ENCODE results near the gene COMMD9.

Gene COMMD9

GRCh38 chr11:36257351-36257750 lies 31.9 kb downstream of the COMMD9 start:
- DNase-seq (ENCODE audit: low read depth in 2 of 2): no peak

DNA sequence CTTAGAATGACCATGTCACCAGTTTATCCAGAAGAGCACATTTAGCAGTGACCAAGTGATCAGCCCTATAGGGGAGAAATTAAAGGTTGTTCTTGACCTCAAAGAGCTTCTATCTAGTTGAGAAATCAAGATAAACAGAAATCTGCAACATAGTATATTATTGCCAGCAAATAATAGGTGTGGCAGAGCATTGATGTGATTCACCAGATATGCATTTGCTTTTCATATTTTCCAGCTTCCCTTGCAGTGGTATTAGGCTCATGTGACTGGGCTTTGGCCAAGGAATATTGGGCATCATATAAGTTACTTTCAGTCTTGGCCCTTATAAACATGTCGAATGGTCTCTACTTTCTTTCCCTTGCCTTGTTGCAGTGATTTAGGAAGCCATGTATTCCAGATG lies 34.5 kb downstream of the COMMD9 start:
- no peak for DNase-seq (ENCODE audit: low read depth in 2 of 2)

GRCh38 chr11:36253238-36253637 lies 36.0 kb downstream of the COMMD9 start:
- DNase-seq (ENCODE audit: low read depth in 2 of 2): no peak

DNA sequence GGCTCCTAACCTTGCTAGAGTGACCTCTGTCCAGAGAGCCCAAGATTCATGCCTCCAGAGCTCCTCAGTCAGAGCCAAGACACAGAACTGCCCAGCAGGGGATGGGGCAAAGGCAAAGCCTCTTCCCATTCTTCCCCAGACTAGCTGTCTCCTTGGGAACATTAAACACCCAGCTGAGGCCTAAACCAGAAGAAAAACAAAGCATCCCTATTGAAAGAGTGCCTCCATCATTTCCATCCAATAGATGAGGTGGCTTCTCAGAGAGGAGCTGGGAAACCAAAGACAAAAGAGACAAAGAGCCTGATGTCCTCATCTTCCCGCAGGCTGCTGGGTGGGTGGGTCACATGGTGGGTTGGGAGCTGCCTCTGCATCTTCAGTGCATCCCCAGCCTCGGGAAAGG lies 37.4 kb downstream of the COMMD9 start:
- no peak for DNase-seq (ENCODE audit: low read depth in 2 of 2)

DNA sequence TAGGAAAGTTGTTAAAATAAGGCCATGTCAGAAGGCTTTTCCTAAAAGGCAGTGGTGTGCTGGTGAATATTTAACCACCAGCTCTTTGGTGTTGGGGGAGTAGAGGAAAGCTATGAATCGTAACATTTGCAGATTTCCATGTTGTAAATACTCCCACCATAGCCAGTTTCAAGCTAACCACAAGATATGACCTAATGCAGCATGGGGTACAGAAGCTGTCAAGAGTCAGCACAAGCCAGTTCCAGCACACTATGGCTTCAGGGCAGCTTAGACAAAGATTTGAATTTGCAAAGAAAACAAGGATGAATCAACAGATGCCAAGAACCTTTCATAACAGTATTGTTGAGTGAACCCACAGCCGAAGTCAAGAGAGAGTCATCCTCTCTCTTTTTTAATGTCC lies 40.0 kb downstream of the COMMD9 start:
- DNase-seq (ENCODE audit: low read depth in 2 of 2): no peak

DNA sequence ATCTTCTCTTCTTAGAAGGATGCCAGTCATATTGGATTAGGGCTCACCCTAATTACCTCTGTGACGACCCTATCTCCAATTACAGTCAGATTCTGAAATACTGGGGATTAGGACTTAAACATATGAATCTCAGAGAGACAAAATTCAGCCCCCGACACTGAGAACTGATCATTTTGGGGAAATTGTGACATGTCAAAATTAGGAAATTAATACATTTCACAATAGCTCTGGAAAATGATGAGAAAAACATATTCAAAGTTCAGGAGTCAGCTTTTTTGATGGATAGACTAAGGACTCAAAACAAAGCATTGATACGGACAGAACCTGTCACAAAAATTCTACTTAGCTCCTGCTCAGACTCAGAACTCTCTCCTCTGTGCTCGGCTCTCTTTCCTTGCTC lies 40.8 kb downstream of the COMMD9 start:
- no peak for DNase-seq (ENCODE audit: low read depth in 2 of 2)

DNA sequence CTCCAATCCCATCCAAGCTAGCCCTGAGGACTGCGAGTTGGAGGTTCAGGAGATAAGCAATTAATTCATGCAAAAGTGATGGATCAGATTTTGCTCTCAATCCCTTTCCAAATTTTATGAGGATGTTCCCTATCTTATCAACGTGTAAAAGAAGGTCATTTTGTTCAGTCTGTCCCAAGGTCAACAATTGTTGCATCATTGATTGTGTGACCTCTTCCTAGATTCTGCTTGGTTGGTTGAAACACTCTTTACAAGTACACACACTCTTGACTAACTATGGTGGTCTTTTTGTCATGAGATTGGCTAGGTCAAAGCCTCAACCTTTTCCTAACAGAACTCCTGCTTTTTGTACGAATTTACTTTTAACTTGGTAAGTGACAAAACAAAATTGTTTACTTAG lies 41.7 kb downstream of the COMMD9 start:
- no peak for DNase-seq (ENCODE audit: low read depth in 2 of 2)

GRCh38 chr11:36243641-36244040 lies 45.6 kb downstream of the COMMD9 start:
- no peak for DNase-seq (ENCODE audit: low read depth in 2 of 2)

DNA sequence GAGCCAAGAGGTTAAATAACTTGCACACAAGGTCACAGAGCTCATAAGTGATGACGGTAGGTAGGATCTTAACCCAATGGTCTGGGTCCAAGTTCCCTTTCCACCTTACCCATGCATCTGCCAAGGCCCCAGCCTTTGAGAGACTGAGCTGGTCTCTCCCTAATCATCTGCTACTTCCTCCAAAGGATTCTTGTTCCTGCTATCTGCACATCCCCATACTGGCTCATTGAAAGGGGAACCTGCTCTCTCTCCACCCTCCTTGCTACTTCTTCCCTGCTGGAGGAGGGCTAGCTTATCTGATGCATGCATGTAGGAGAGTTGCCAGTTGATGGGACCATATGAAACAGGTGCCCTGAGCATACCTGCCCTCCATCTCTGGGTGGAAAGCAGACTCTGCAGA lies 47.7 kb downstream of the COMMD9 start:
- no peak for DNase-seq (ENCODE audit: low read depth in 2 of 2)

DNA sequence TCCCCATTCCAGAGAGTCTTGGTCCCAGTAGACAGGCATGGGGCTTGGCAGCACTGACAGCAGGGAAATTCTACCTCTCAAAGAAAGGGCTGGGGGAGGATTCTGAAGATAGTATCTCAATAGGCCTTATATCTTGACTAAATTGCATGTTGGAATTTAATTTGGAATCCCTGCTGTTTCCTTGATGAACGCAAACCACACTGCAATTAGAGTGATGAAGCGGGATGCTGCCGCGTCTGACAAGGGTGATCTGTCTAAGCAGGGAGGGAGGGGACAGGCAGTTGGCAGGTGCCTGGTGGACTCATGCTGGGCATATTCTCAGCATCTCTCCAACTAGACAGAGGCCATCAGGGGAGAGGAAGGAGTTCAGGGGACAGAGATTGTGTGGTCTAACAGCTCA lies 48.4 kb downstream of the COMMD9 start:
- DNase-seq (ENCODE audit: low read depth in 2 of 2): no peak

GRCh38 chr11:36240173-36240572 lies 49.1 kb downstream of the COMMD9 start:
- no peak for DNase-seq (ENCODE audit: low read depth in 2 of 2)

DNA sequence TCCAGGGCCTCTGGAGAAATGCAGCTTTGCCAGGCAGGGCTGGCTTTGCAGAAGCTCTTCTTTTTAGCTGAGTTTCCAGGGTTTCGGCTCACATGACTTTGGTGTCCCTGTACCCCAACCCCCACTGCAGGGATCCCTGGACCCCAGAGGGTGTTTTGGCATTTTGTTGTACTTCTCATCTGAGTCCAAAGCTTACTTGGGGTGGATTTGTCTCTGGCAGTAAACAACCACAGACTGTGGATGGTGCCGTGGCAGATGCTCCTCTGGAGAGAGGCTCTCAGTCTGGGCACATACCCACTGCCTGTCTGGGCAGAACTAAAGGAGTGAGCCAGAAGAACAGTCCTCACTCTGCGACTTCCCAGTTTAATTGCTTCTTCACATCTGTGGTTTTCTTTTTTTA lies 49.6 kb downstream of the COMMD9 start:
- no peak for DNase-seq (ENCODE audit: low read depth in 2 of 2)

GRCh38 chr11:36238881-36239280 lies 50.3 kb downstream of the COMMD9 start:
- DNase-seq (ENCODE audit: low read depth in 2 of 2): no peak

DNA sequence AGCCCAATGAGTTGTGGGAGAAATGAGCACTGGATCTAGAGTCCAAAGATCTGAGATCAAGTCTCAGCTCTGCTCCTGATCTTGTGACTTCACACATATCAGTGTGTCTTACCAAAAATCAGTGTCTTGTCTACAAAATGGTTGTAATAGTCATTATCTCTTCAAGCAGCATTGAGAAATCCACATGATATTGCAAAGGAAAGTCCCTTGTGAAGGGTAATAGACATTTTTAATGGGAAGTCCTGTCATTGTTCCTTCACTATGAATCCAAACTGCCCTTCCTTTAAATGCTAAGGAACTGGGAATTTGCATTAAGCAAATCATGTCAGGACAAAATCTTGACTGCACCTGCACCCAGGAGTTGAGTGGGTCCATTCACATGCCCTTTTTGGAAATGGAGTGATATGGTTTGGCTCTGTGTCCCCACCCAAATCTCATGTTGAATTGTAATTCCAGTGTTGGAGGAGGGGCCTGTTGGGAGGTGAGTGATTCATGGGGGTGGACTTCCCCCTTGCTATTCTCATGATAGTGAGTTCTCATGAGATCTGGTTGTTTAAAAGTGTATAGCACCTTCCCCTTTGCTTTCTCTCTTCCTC lies 51.1 kb downstream of the COMMD9 start:
- no peak for DNase-seq (ENCODE audit: low read depth in 2 of 2)

GRCh38 chr11:36237391-36237790 lies 51.8 kb downstream of the COMMD9 start:
- no peak for DNase-seq (ENCODE audit: low read depth in 2 of 2)

DNA sequence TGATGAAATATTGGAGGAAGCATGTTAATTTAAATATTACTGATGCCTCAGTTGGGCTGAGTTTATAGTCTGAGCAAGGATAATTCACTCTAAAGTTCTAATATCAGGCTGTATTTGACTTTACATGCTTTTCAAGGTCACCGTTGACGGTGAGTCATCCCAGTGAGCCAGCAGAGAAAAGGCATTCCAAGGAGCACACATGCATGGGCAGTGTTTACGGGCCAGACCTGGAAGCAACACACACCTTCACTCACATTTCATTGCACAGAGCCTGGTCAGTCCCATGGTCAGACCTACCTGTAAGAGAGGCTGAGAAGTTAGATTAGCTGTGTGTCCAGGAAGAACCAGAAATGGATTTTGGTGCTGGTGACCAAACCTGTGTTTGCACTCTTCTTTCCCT lies 53.5 kb downstream of the COMMD9 start:
- DNase-seq (ENCODE audit: low read depth in 2 of 2): no peak

- DNase-seq (ENCODE audit: low read depth in 2 of 2): no peak
Observed at GRCh38 chr11:36234825-36235224, 54.4 kb downstream of the COMMD9 start.

DNA sequence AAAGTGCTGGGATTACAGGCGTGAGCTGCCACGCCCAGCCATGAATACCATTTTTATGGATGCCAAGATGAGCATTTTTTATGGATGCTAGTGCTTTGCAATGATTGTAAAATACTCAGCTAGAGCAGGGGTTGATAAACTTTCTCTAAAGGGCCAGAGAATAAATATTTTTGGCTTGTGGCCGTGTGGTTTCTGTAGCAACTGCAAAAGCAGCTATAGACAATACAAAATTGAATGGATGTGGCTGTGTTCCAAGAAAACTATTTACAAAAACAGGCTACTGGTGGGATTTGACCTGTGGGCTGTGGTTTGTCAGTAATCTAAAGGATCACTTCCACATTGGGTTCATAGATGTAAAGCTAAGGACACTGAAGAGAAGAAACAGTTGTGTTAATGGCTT lies 56.0 kb downstream of the COMMD9 start:
- DNase-seq (ENCODE audit: low read depth in 2 of 2): no peak

DNA sequence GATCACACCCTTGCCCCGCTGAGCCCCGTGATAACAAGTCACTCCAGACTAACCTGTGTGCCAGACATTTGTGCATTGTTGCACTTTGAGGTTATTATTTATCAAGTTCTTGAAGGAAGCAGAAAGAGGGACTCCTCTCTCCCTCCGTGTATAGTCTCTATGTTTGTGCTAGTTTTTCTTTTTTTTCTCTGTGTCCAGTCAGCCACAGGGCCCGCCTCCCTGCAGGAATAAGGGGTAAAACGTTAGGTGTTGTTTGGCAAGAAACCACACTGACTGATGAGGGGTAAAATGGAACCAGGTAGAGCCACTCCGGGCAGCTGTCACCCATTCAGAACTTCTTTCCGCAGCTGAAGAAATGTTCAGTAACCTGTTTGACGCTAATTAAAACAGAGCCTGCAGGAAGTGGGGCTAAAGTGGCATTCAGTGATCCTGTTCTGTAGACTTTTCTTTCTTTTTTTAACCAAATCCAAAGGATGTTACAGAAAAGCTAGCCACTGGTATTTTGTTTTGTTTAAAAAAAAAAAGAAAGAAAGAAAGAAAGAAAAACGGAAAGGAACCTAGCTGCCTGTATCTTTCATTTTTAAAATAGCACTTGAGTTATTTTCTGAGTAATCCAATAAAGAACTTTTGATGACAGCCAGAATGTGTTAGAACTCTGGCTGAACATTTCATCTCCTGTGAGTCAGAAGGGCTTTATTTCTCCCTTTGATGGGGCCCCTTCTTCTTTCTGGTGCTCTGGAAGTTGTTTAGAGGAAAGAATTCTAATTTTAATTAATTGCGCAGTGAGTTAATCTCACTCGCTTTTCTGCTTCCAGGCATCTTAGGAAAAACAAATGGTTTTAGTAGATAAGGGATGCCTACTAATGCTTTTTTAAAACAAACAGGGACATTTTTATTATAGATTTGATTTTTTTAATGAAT lies 58.2 kb downstream of the COMMD9 start:
- no peak for DNase-seq (ENCODE audit: low read depth in 2 of 2)

DNA sequence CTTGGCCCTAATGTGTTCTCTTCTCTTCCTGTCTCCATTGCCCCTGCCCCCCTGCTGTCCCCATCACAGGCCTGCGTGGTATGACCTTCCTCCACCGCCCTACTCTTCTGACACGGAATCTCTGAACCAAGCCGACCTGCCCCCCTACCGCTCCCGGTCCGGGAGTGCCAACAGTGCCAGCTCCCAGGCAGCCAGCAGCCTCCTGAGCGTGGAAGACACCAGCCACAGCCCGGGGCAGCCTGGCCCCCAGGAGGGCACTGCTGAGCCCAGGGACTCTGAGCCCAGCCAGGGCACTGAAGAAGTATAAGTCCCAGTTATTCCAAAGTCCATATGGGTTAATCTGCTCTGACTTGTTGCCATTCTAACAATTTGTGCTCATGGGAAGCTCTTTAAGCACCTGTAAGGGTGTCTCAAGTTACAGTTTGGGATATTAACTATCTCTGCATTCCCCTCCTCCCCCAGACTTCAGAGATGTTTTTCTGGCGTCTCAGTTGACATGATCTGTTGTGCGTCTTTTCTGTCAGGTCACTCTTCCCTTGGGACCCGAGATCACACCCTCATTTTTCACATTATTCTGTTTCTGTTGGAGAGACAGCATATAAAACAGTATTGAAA lies 60.0 kb downstream of the COMMD9 start:
- DNase-seq (ENCODE audit: low read depth in 2 of 2): no peak

GRCh38 chr11:36228689-36229088 lies 60.5 kb downstream of the COMMD9 start:
- no peak for DNase-seq (ENCODE audit: low read depth in 2 of 2)

GRCh38 chr11:36227044-36227443 lies 62.2 kb downstream of the COMMD9 start:
- DNase-seq (ENCODE audit: low read depth in 2 of 2): no peak
